ENCODE results near the gene UBXN11.

Gene UBXN11

DNA sequence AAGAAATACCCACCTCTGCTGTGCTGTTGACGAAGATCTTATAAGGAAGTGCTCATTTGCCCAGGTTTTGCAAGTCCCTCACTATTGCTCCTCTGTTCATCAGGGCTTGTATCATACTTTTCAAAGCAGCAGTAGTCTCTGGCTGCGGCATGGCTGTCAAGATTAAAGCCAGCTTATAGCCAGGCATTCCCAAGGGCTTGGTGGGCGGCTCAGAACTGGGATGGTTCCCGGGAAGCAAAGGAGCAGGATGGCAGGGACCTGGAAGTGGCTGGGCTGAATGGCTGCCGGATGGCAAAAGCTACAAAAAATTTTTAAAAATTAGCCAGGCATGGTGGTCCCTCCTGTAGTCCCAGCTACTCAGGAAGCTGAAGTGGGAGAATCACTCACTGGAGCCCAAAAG is 43.2 kb downstream of the UBXN11 start:
- DNase-seq = no peak

DNA sequence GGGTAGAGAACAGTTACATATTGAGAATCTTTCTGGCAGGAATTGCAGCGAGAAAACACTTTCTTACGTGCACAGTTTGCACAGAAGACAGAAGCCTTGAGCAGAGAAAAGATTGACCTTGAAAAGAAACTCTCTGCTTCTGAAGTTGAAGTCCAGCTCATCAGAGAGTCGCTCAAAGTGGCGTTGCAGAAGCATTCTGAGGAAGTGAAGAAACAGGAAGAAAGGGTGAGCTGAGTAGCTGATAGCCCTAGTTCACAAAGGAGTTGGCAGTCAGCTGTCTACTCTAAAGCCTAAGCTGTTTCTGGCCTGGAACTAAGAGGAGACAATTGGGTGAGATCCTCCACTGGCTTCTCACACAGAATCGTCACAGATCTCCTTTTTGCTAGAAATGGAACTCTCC is 46.9 kb downstream of the UBXN11 start:
- DNase-seq = no peak

DNA sequence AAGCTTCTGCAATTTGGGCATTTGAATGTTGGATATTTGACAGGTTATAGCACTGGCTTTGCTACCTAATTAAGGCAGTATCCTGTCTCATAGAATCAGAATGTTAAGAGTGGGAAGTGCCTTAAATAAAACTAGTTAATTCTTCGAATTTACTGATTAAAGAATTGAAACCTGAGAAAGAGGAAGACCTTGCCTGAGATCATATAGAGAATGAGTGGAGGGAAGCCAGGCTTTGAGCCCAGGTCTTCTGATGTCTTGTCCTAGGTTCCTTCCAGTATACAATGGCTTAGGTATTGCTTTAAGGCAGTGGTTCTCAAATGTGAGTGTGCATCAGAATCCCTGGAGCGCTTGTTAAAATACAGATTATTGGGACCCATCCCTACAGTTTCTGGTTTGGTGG is 47.4 kb downstream of the UBXN11 start:
- DNase-seq = no peak

DNA sequence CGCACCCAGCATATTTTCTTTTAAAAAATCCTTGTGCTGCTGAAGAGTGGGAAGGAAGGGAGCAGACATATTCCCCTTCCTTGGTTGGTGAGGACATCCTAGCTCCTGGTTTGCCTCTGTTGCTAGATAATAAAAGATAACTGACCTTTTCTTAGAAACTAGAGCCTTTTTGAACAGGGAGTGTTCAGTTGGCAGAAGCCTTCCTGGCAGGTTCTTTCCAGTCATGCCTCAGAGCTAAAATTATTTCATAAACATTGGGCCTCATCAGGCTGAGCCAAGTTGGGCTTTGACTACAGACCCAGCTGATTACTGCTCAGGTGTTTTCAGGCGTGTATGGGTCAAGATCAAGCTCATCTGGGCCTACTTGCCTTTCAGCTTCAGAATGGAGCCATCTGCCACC is 49.2 kb downstream of the UBXN11 start:
- peak; percentile 59 for DNase-seq

DNA sequence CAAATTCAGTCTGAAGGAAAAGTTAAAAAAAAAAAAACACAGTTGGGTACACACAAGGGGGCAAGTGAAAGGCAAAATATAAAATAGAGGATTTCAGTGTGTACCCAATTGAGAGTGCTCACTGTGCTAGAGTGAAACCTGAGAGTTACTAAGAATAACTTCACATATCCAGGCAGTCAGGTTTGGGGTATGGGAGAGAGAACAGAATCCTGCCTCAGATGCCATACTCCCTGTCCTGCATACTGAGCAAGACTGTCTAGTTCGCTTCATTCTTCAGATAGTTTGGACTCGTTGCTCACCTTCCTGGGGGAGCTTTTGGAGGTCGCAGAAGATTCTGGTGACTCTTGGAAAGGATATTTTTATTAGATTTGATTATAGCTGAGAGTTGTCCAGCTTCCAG is 52.0 kb downstream of the UBXN11 start:
- no peak for DNase-seq

DNA sequence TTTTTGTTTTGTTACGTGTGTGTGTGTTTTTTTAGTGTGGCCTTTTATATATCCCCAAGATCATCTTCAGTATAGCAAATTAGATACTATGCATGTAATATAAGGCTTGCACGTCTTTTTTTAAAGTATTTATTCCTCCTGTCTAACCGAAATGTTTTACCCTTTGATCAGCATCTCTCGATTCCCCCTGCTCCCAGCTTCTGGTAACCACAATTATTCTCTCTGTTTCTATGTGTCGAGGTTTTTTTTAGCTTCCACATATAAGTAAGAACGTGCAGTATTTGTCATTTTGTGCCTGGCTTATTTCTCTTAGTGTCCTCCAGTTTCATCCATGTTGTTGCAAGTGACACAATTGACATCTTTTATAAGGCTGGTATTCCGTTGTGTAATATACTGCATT is 53.7 kb downstream of the UBXN11 start:
- no peak for DNase-seq

DNA sequence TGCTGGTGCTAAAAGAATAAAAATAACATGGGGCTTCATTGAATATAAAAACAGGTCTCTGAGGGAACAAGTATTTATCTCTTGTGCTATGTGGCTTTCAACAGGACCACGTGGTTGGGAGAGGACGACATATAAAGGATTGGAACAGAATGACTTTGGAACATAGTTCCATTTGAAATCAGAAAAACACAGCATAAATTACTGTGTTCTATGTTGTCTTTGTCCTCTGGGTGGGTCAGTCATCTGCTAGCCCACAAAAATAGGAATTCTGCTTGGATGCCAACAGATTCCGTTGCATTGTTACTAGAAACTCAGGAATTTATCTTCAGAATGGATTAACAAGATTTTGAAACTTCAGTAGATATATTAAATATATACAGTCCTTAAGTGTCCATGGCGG is 66.5 kb downstream of the UBXN11 start:
- DNase-seq = no peak

DNA sequence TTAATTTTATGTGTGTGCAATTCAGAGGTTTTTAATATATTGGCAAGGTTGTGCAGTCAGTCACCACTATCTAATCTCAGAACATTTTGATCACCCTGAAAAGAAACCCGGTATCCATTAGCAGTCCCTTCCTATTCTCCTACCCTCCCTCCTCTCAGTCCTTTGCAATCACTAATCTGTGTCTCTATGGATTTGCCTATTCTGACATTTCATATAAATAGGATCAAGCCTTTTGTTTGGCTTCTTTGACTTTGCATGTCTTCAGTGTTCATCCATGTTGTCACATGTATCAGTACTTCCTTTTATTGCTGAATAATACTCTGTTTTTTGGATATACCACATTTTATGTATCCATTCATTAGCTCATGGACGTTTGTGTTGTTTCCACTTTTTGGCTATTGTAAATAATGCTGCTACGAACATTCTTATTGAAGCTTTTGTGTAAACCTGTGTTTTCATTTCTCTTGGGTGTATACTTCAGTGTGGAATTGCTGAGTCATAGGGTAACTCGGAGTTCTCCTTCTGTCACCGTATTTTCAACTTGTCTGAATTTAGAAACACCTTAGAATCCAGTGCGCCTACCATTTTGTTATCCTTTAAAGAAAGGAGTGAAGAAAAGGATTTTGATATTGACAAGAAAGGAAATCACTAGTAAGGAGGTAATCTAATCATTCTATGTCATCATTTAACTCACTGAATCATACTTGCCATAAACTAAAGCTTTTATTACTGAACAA is 69.0 kb downstream of the UBXN11 start:
- peak; percentile 63 for DNase-seq

DNA sequence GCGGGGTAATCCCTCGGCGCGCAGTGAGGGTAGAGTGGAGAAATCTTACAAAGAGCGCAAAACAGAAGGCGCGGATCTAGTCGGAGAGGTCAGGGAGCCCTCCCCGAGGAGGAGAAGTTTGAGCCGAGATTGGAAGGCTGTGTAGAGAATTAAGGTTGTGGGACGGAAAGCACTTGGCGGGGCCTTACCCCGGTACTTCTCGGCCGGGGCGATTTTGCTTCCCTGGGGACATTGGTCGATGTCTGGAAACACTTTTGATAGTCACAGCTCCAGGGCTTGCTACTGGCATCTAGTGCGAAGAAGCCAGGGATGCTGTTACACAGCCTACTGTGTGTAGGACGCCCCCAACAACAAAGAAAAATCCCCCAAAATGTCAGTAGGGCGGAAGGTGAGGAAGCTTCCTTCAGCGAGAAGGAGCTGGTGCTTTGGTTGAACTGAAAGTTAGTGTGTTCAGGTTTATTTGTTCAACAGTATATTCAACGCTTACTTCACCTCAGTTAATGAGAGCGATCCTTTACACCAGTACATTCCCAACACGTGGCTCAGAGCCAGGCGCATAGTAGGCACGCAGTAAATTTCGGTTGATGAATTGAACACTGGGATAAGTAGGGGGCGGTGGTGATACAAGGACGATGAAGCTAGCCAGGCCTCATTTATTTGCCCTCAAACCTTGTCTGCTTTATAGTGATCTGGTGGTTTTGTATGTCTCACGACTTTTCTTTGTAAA is 71.6 kb downstream of the UBXN11 start:
- peak; percentile 77 for DNase-seq

DNA sequence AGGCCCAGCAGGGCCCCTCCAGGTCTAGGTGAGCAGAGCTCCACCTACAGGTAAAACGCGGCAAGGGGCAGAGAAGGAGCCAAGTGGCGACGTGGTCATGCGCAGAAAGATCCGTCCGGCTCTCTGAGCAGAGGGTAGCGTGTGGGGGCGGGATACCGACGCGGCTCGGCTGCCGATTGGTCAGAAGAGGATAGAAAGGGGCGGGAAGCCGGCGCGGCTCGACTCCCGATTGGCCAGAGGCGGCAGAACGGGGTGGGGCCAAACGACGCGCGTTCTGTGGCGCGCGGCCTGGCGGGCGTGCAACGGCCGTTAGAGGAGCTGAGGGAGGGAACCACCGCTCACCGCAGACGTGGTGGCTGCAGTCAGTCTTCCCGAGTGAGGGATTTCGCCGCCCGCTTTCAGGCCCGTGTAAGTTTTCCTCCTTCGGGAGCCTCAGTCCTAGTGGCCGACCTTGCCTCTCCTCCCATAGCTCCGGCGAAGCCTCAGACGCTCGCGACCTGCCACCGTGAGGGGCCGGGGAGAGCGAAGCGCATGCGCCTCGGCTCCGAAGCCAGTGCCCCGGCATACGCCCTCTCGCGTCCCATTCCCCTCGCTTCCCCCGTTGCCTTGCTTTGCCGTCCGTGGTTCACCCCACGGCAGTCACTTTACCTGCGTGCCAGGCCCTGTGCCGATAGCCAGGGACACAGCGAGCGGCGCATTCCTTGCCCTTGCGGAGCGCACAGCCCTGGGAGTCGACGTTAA is 72.4 kb downstream of the UBXN11 start, which contains the start of gene CEP85:
Gene CEP85 (plus strand): TSS at position 298 of the 741 bp plus-strand sequence. CDS start 5,584 bp downstream, outside the sequence.
- DNase-seq = peak; percentile 97

Measured in hematopoietic multipotent progenitor cell treated with erythropoietin and hydrocortisone succinate and interleukin-3 and kit ligand, for 8 days (in vitro differentiated cells).